HEK293 (cell line): ENCODE measurements around the gene CHI3L2.

ENCODE experiments used
- CTCF ChIA-PET: fragments of 350-600 bp; formaldehyde crosslinking; extraction: SDS; loops from one replicate; lab custom pipeline; 2021; ENCODE audit warnings: antibody characterized with exemption; lab: Yijun Ruan, JAX
- POLR2A ChIA-PET: fragments of 300-600 bp; formaldehyde crosslinking; extraction: SDS; loops from one replicate; lab custom pipeline; 2020; ENCODE audit warnings: antibody characterized with exemption, inconsistent platforms; lab: Yijun Ruan, JAX
- H3K27ac ChIP-seq: fragments of 200-500 bp; sonication (Bioruptor generic); 2 replicates; pipeline ENCODE4 v1.5.1; 2014; ENCODE audit warnings: low read depth, low read length, control low read depth, inconsistent platforms; ENCODE audit errors: extremely low read depth
- H3K36me3 ChIP-seq, 2 experiments: fragments of 200-500 bp in 1 of 2; sonication (Bioruptor generic) in 1 of 2; 1 replicate in 1 of 2; 2 replicates in 1 of 2; pipeline ENCODE4 v1.5.1; 2014 to 2017; ENCODE audit warnings: inconsistent platforms in 2 of 2, low read length in 2 of 2; ENCODE audit not compliant: control insufficient read depth in 2 of 2, insufficient read depth in 1 of 2
- H3K4me1 ChIP-seq: fragments of 200-500 bp; sonication (Bioruptor generic); 2 replicates; pipeline ENCODE4 v1.5.1; 2014; ENCODE audit warnings: mild to moderate bottlenecking, low read length, inconsistent platforms; ENCODE audit not compliant: control insufficient read depth, insufficient read depth
- H3K4me3 ChIP-seq: 2 replicates; pipeline ENCODE4 v1.5.1; 2011; ENCODE audit warnings: low read depth, mild to moderate bottlenecking, control low read depth, low read length, moderate library complexity
- H3K9me3 ChIP-seq: fragments of 200-500 bp; sonication (Bioruptor generic); 2 replicates; pipeline ENCODE4 v1.5.1; 2014; ENCODE audit warnings: low read depth, low read length, inconsistent platforms; ENCODE audit not compliant: control insufficient read depth, insufficient read depth
- GFI1B ChIP-seq: fragments of 450-650 bp; formaldehyde crosslinking; IDR thresholded peaks from 2 replicates; pipeline ENCODE4 v1.5.1; 2016; ENCODE audit warnings: missing biosample characterization, missing genetic modification characterization
- KLF10 ChIP-seq: fragments of 450-650 bp; IDR thresholded peaks from 2 replicates; pipeline ENCODE4 v1.5.1; 2018; ENCODE audit warnings: missing biosample characterization, mild to moderate bottlenecking, missing genetic modification characterization
- KLF17 ChIP-seq: fragments of 450-650 bp; formaldehyde crosslinking; IDR thresholded peaks from 2 replicates; pipeline ENCODE4 v1.5.1; 2016; ENCODE audit warnings: missing biosample characterization, missing genetic modification characterization
- SP3 ChIP-seq: fragments of 450-650 bp; formaldehyde crosslinking; IDR thresholded peaks from 2 replicates; pipeline ENCODE4 v1.5.1; 2016; ENCODE audit warnings: missing biosample characterization, missing genetic modification characterization
- ZFP41 ChIP-seq: fragments of 450-650 bp; formaldehyde crosslinking; IDR thresholded peaks from 2 replicates; pipeline ENCODE4 v1.5.1; 2016; ENCODE audit warnings: missing biosample characterization, missing genetic modification characterization, borderline replicate concordance
- ZNF114 ChIP-seq: fragments of 450-650 bp; formaldehyde crosslinking; IDR thresholded peaks from 2 replicates; pipeline ENCODE4 v1.5.0; 2017; ENCODE audit warnings: missing biosample characterization, missing genetic modification characterization
- ZNF221 ChIP-seq: fragments of 450-650 bp; formaldehyde crosslinking; IDR thresholded peaks from 2 replicates; pipeline ENCODE4 v1.5.1; 2017; ENCODE audit warnings: missing biosample characterization, missing genetic modification characterization, borderline replicate concordance
- ZNF23 ChIP-seq: fragments of 450-650 bp; formaldehyde crosslinking; IDR thresholded peaks from 2 replicates; pipeline ENCODE4 v1.5.1; 2016; ENCODE audit warnings: missing biosample characterization, missing genetic modification characterization, borderline replicate concordance
- ZNF677 ChIP-seq: fragments of 450-650 bp; IDR thresholded peaks from 2 replicates; pipeline ENCODE4 v1.5.0; 2018; ENCODE audit warnings: missing biosample characterization, mild to moderate bottlenecking, missing genetic modification characterization, moderate library complexity
- ZNF701 ChIP-seq: fragments of 450-650 bp; formaldehyde crosslinking; IDR thresholded peaks from 2 replicates; pipeline ENCODE4 v1.5.1; 2016; ENCODE audit warnings: missing biosample characterization, missing genetic modification characterization
- ZNF837 ChIP-seq: fragments of 450-650 bp; formaldehyde crosslinking; IDR thresholded peaks from 2 replicates; pipeline ENCODE4 v1.5.1; 2016; ENCODE audit warnings: missing biosample characterization, missing genetic modification characterization
- TF ChIP-seq, protein P1 (sequence below): fragments of 450-650 bp; formaldehyde crosslinking; IDR thresholded peaks from 2 replicates; pipeline ENCODE4 v1.5.1; 2016; ENCODE audit warnings: missing biosample characterization, missing genetic modification characterization
- TF ChIP-seq, protein P2 (sequence below): fragments of 450-650 bp; formaldehyde crosslinking; IDR thresholded peaks from 2 replicates; pipeline ENCODE4 v1.5.1; 2017; ENCODE audit warnings: missing biosample characterization, missing genetic modification characterization
- TF ChIP-seq, protein P3 (sequence below): fragments of 450-650 bp; formaldehyde crosslinking; IDR thresholded peaks from 2 replicates; pipeline ENCODE4 v1.5.1; 2017; ENCODE audit warnings: missing biosample characterization, mild to moderate bottlenecking, missing genetic modification characterization, moderate library complexity

CHI3L2 gene

GRCh38 chr1:111179968-111180533, 47.5 kb upstream of the CHI3L2 start (continued):
- TF ChIP-seq, protein P1, sequence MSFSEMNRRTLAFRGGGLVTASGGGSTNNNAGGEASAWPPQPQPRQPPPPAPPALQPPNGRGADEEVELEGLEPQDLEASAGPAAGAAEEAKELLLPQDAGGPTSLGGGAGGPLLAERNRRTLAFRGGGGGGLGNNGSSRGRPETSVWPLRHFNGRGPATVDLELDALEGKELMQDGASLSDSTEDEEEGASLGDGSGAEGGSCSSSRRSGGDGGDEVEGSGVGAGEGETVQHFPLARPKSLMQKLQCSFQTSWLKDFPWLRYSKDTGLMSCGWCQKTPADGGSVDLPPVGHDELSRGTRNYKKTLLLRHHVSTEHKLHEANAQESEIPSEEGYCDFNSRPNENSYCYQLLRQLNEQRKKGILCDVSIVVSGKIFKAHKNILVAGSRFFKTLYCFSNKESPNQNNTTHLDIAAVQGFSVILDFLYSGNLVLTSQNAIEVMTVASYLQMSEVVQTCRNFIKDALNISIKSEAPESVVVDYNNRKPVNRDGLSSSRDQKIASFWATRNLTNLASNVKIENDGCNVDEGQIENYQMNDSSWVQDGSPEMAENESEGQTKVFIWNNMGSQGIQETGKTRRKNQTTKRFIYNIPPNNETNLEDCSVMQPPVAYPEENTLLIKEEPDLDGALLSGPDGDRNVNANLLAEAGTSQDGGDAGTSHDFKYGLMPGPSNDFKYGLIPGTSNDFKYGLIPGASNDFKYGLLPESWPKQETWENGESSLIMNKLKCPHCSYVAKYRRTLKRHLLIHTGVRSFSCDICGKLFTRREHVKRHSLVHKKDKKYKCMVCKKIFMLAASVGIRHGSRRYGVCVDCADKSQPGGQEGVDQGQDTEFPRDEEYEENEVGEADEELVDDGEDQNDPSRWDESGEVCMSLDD (tag by site-specific recombination) = no peak
- TF ChIP-seq ZFP41 (tag by site-specific recombination) = no peak
- TF ChIP-seq ZNF221 (tag by site-specific recombination) = no peak
- TF ChIP-seq, protein P2, sequence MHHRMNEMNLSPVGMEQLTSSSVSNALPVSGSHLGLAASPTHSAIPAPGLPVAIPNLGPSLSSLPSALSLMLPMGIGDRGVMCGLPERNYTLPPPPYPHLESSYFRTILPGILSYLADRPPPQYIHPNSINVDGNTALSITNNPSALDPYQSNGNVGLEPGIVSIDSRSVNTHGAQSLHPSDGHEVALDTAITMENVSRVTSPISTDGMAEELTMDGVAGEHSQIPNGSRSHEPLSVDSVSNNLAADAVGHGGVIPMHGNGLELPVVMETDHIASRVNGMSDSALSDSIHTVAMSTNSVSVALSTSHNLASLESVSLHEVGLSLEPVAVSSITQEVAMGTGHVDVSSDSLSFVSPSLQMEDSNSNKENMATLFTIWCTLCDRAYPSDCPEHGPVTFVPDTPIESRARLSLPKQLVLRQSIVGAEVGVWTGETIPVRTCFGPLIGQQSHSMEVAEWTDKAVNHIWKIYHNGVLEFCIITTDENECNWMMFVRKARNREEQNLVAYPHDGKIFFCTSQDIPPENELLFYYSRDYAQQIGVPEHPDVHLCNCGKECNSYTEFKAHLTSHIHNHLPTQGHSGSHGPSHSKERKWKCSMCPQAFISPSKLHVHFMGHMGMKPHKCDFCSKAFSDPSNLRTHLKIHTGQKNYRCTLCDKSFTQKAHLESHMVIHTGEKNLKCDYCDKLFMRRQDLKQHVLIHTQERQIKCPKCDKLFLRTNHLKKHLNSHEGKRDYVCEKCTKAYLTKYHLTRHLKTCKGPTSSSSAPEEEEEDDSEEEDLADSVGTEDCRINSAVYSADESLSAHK (tag by site-specific recombination) = no peak

DNA sequence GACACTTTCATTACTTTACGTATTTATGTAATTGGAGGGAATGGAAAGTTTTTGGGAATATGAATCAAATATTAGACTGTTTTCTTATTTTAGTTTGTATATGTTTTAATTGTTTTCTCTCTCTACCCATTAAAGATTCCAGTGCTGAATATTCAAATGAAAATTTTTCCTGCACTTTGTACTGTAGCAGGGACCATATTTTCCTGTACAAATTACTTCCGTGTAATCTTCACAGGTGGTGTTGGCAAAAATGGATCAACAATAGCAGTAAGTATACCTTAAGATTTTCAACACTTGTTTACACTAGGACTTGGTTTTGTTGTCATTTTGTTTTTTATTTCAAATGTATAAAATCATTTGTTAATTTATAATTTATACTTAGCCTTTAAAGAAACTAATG, 45.5 kb upstream of the CHI3L2 start:
- CTCF ChIA-PET = no interaction called here
- H3K27ac ChIP-seq = no peak overlapping the region
- POLR2A ChIA-PET = no interaction called here
- TF ChIP-seq ZNF837 (tag by site-specific recombination) = no peak
- TF ChIP-seq, protein P3, sequence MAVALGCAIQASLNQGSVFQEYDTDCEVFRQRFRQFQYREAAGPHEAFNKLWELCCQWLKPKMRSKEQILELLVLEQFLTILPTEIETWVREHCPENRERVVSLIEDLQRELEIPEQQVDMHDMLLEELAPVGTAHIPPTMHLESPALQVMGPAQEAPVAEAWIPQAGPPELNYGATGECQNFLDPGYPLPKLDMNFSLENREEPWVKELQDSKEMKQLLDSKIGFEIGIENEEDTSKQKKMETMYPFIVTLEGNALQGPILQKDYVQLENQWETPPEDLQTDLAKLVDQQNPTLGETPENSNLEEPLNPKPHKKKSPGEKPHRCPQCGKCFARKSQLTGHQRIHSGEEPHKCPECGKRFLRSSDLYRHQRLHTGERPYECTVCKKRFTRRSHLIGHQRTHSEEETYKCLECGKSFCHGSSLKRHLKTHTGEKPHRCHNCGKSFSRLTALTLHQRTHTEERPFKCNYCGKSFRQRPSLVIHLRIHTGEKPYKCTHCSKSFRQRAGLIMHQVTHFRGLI (tag by site-specific recombination) = no peak
- TF ChIP-seq ZNF677 (tag by site-specific recombination) = no peak
- TF ChIP-seq KLF10 = no peak
- no peak for TF ChIP-seq ZNF114 (tag by site-specific recombination)
- TF ChIP-seq ZNF701 (tag by site-specific recombination) = no peak
- no peak for TF ChIP-seq ZNF23 (tag by site-specific recombination)
- no peak for TF ChIP-seq KLF17 (tag by site-specific recombination)
- no peak for TF ChIP-seq GFI1B (tag by site-specific recombination)
- no peak overlapping the region for H3K4me3 ChIP-seq
- no peaks in the 10 kb centered on the region for H3K4me1 ChIP-seq
- peaks cover 0 to 69% of the 10 kb centered on the region in 2 experiments; a peak in 1 of 3 replicates for H3K36me3 ChIP-seq
- no peaks in the 10 kb centered on the region for H3K9me3 ChIP-seq

GRCh38 chr1:111183308-111184069, 44.0 kb upstream of the CHI3L2 start:
- CTCF ChIA-PET = interaction anchor here (1.0 to 1.2 kb wide), 2 partner anchors 13 to 15 kb away, joined by 3 to 4 read pairs; no protein-coding TSS in a partner anchor

More at GRCh38 chr1:111183308-111184069, 44.0 kb upstream of the CHI3L2 start:
- no peaks in the 10 kb centered on the region for H3K4me1 ChIP-seq
- no peak overlapping the region for H3K4me3 ChIP-seq
- no peak for TF ChIP-seq SP3 (tag by site-specific recombination)
- TF ChIP-seq ZNF221 (tag by site-specific recombination) = no peak
- H3K9me3 ChIP-seq = no peaks in the 10 kb centered on the region
- H3K27ac ChIP-seq = no peak overlapping the region
- POLR2A ChIA-PET = interaction anchor here (0.6 kb wide), 1 partner anchor 894 kb away, joined by 3 read pairs; no protein-coding TSS in a partner anchor
- peaks cover 0 to 76% of the 10 kb centered on the region in 2 experiments; a peak in 1 of 3 replicates for H3K36me3 ChIP-seq
